Endodermal cell (in vitro differentiated cells): ENCODE results near the gene AATF. TPM values are rescaled to one million over a fixed set of nuclear protein-coding genes. Genes with fewer than 3 reads are reported as not detected.

ENCODE experiments used
- DNase-seq: peaks from one replicate; pipeline ENCODE4 v3.0.0-alpha.2; 2017
- H3K27ac ChIP-seq: 2 replicates; pipeline ENCODE4 v1.5.1; 2013; ENCODE audit warnings: mild to moderate bottlenecking, low read depth, low read length, moderate library complexity
- H3K27me3 ChIP-seq: 2 replicates; pipeline ENCODE4 v1.6.1; 2013; ENCODE audit warnings: mild to moderate bottlenecking, low read length, moderate library complexity; ENCODE audit not compliant: insufficient read depth, control insufficient read depth, poor library complexity, severe bottlenecking
- H3K36me3 ChIP-seq: 2 replicates; pipeline ENCODE4 v1.7.0; 2013; ENCODE audit warnings: mild to moderate bottlenecking, low read length, moderate library complexity; ENCODE audit not compliant: control insufficient read depth, insufficient read depth
- H3K4me1 ChIP-seq: one replicate; pipeline ENCODE4 v1.7.0; 2013; ENCODE audit warnings: low read length; ENCODE audit not compliant: control insufficient read depth, insufficient read depth
- H3K4me3 ChIP-seq: 2 replicates; pipeline ENCODE4 v1.5.1; 2013; ENCODE audit warnings: mild to moderate bottlenecking, low read length, moderate library complexity
- H3K9ac ChIP-seq: 2 replicates; pipeline ENCODE4 v1.6.1; 2013; ENCODE audit warnings: mild to moderate bottlenecking, low read length, moderate library complexity; ENCODE audit not compliant: poor library complexity, severe bottlenecking; ENCODE audit errors: extremely low read depth
- H3K9me3 ChIP-seq: 2 replicates; pipeline ENCODE4 v1.6.1; 2013; ENCODE audit warnings: mild to moderate bottlenecking, low read length, moderate library complexity; ENCODE audit not compliant: control insufficient read depth
- H3K27ac Mint-ChIP-seq: 2 replicates; pipeline ENCODE4 v1.8.0; 2020; ENCODE audit warnings: mixed read lengths
- H3K27me3 Mint-ChIP-seq: 2 replicates; pipeline ENCODE4 v1.8.0; 2021; ENCODE audit warnings: mild to moderate bottlenecking, mixed read lengths; ENCODE audit not compliant: insufficient read depth
- H3K36me3 Mint-ChIP-seq: 2 replicates; pipeline ENCODE4 v1.8.0; 2020; ENCODE audit warnings: low read depth, mixed read lengths
- H3K4me1 Mint-ChIP-seq: 2 replicates; pipeline ENCODE4 v1.8.0; 2020; ENCODE audit warnings: mixed read lengths
- H3K4me3 Mint-ChIP-seq: 2 replicates; pipeline ENCODE4 v1.8.0; 2020; ENCODE audit warnings: mild to moderate bottlenecking, moderate library complexity, mixed read lengths
- H3K9me3 Mint-ChIP-seq: 2 replicates; pipeline ENCODE4 v1.8.0; 2020; ENCODE audit warnings: mild to moderate bottlenecking, mixed read lengths
- WGBS, 2 experiments: methylation state at CpG; one replicate each; pipeline versions ENCODE4 v1.1.5 to v1.1.7; 2013; ENCODE audit warnings: missing lambda C conversion rate in 2 of 2, mixed read lengths in 1 of 2; ENCODE audit not compliant: insufficient coverage in 1 of 2, insufficient read length in 1 of 2; 5-methylcytosine and 5-hydroxymethylcytosine counted together
- total RNA-seq, 2 donors: library from RNA; stranded (reverse); fragmentation: NEBNext Ultra II Directional in 1 of 2; extraction: Animal tissue kit (Norgen Biotek cat#: 25700) in 1 of 2; gene quantifications; 2 replicates in 1 of 2; 3 replicates in 1 of 2; pipeline ENCODE4 v1.2.1, GENCODE V29; 2021
- TF ChIP-seq, protein P1 (sequence below): fragments of 200-600 bp; sonication (generic); conservative IDR thresholded peaks from 2 replicates; pipeline ENCODE4 v1.5.0; 2021; ENCODE audit warnings: antibody characterized with exemption, mild to moderate bottlenecking

Gene AATF
- total RNA-seq, 2 donors from 2014 or later = 90.7 TPM

DNA sequence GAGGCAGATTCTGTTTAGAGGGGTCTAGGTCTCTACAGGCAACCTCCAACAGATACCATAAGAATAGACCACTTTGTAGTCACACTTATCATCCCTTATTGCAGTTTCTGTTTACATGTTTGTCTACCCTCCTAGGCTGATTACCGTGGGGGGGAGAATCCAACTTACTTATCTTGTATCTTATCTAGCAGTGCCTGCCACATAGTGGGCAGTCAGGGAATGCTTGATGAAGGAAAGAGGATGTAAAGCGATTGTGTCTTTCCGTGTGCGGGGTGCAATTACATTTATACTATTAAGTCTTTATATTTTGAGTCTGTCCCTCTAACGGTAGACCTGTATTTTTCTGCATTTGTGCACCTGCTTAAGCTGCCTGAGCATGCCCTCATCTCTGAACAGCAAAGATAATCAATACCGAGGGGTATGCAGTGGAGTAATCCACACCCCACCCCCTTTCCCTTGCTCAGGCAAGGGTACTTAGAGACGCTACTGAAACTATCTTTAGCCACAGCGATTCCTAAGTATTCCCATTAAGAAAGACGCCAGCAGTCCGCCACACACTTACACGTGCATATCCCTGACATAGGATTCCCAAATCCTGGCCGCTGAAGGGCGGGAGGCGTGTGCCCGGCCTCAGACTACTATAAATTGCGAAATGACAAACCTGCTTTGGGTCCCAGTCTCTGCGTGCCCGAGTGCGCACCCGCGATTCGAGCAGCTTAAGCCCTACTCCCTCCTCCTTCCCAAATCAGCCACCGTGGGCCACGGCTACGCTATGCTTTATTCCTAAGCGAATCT is 635 bp upstream of the AATF start:
- Histone ChIP-seq H3K27me3 (peaks cover 37% of the 10 kb centered on the region), H3K27ac (no peak overlapping the region), H3K9ac (peak overlapping the region; percentile 55), H3K4me1 (peaks cover 32% of the 10 kb centered on the region), H3K4me3 (peak overlapping the region; percentile 94), H3K36me3 (peaks cover 33% of the 10 kb centered on the region), H3K9me3 (no peaks in the 10 kb centered on the region)
- TF ChIP-seq, protein P1, sequence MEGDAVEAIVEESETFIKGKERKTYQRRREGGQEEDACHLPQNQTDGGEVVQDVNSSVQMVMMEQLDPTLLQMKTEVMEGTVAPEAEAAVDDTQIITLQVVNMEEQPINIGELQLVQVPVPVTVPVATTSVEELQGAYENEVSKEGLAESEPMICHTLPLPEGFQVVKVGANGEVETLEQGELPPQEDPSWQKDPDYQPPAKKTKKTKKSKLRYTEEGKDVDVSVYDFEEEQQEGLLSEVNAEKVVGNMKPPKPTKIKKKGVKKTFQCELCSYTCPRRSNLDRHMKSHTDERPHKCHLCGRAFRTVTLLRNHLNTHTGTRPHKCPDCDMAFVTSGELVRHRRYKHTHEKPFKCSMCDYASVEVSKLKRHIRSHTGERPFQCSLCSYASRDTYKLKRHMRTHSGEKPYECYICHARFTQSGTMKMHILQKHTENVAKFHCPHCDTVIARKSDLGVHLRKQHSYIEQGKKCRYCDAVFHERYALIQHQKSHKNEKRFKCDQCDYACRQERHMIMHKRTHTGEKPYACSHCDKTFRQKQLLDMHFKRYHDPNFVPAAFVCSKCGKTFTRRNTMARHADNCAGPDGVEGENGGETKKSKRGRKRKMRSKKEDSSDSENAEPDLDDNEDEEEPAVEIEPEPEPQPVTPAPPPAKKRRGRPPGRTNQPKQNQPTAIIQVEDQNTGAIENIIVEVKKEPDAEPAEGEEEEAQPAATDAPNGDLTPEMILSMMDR = peak; percentile 41
- H3K27me3 Mint-ChIP-seq = peaks cover 43% of the 10 kb centered on the region
- H3K36me3 Mint-ChIP-seq = peaks cover 36% of the 10 kb centered on the region
- peak overlapping the region; percentile 73 for H3K4me3 Mint-ChIP-seq
- H3K9me3 Mint-ChIP-seq = no peaks in the 10 kb centered on the region
- H3K27ac Mint-ChIP-seq = peak overlapping the region; percentile 94
- no peak for DNase-seq
- 2% methylated on average over 11 to 25 of the region's 26 CpGs for WGBS, 2 experiments
- H3K4me1 Mint-ChIP-seq = peaks cover 59% of the 10 kb centered on the region

- peaks cover 53% of the 10 kb centered on the region for H3K4me1 Mint-ChIP-seq
- H3K9me3 Mint-ChIP-seq = no peaks in the 10 kb centered on the region
- DNase-seq = no peak
- H3K4me3 Mint-ChIP-seq = peak overlapping the region; percentile 73
- H3K27ac Mint-ChIP-seq = peak overlapping the region; percentile 94
- Histone ChIP-seq H3K4me3 (peak overlapping the region; percentile 94), H3K27ac (peak overlapping the region; percentile 75), H3K9ac (peak overlapping the region; percentile 74), H3K9me3 (no peaks in the 10 kb centered on the region), H3K36me3 (peaks cover 40% of the 10 kb centered on the region), H3K4me1 (peaks cover 32% of the 10 kb centered on the region), H3K27me3 (peaks cover 26% of the 10 kb centered on the region)
- H3K27me3 Mint-ChIP-seq = peaks cover 31% of the 10 kb centered on the region
- H3K36me3 Mint-ChIP-seq = peaks cover 42% of the 10 kb centered on the region
- WGBS, 2 experiments = 2 to 7% methylated on average over 5 to 9 of the region's 9 CpGs
- TF ChIP-seq, protein P1 = no peak
These were observed 740 bp downstream of the AATF start for GRCh38 chr17:36949461-36949927.

DNA sequence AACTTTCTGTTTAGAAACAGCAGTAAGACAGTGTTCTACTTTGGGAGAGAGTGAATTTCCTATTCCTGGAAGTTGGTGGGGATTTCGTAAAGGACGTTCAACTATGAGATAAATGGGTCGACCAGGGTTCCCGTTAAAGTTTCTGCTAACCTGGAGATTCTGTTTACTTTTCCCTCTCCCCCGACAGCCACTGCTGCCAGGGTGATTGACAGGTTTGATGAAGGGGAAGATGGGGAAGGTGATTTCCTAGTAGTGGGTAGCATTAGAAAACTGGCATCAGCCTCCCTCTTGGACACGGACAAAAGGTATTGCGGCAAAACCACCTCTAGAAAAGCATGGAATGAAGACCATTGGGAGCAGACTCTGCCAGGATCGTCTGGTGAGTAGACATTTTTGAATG is 1.3 kb downstream of the AATF start:
- Mint-ChIP-seq H3K27ac (no peak overlapping the region), H3K9me3 (no peaks in the 10 kb centered on the region), H3K4me1 (peaks cover 48% of the 10 kb centered on the region), H3K36me3 (peaks cover 46% of the 10 kb centered on the region), H3K27me3 (peaks cover 26% of the 10 kb centered on the region), H3K4me3 (peak overlapping the region; percentile 73)
- TF ChIP-seq, protein P1 = no peak
- 78 to 80% methylated on average over 3 to 8 of the region's 8 CpGs for WGBS, 2 experiments
- H3K36me3 ChIP-seq = peaks cover 45% of the 10 kb centered on the region
- peaks cover 32% of the 10 kb centered on the region for H3K4me1 ChIP-seq
- H3K9me3 ChIP-seq = no peaks in the 10 kb centered on the region
- peak overlapping the region; percentile 94 for H3K4me3 ChIP-seq
- peak overlapping the region; percentile 74 for H3K9ac ChIP-seq
- H3K27me3 ChIP-seq = peaks cover 21% of the 10 kb centered on the region
- DNase-seq = no peak
- H3K27ac ChIP-seq = no peak overlapping the region
